Trophoblast cell (in vitro differentiated cells and primary cell): ENCODE measurements around the gene PPP1R7.

Experiments
- DNase-seq, 2 donors: peaks; one replicate each; pipeline ENCODE4 v3.0.0-alpha.2; 2016
- H2AFZ ChIP-seq: 2 replicates; pipeline ENCODE4 v1.6.1; 2013; ENCODE audit warnings: low read length, moderate library complexity, mild to moderate bottlenecking; ENCODE audit not compliant: insufficient read depth, poor library complexity
- H2AK5ac ChIP-seq: 2 replicates; pipeline ENCODE4 v1.6.1; 2013; ENCODE audit warnings: mild to moderate bottlenecking, low read length
- H2BK120ac ChIP-seq: 2 replicates; pipeline ENCODE4 v1.6.1; 2013; ENCODE audit warnings: low read length, mild to moderate bottlenecking, moderate library complexity; ENCODE audit not compliant: insufficient read depth, poor library complexity
- H2BK12ac ChIP-seq: 2 replicates; pipeline ENCODE4 v1.6.1; 2013; ENCODE audit warnings: mild to moderate bottlenecking, low read length, moderate library complexity
- H2BK5ac ChIP-seq: 2 replicates; pipeline ENCODE4 v1.6.1; 2013; ENCODE audit warnings: low read length, low read depth, moderate library complexity, mild to moderate bottlenecking; ENCODE audit not compliant: poor library complexity
- H3K14ac ChIP-seq: 2 replicates; pipeline ENCODE4 v1.6.1; 2013; ENCODE audit warnings: mild to moderate bottlenecking, low read length
- H3K18ac ChIP-seq: 2 replicates; pipeline ENCODE4 v1.6.1; 2013; ENCODE audit warnings: mild to moderate bottlenecking, low read length
- H3K23ac ChIP-seq: 2 replicates; pipeline ENCODE4 v1.6.1; 2013; ENCODE audit warnings: low read length
- H3K27ac ChIP-seq: 2 replicates; pipeline ENCODE4 v1.5.1; 2013; ENCODE audit warnings: low read depth, mild to moderate bottlenecking, inconsistent platforms, low read length, moderate library complexity
- H3K27me3 ChIP-seq: 2 replicates; pipeline ENCODE4 v1.6.1; 2013; ENCODE audit warnings: inconsistent platforms, mild to moderate bottlenecking, low read length, moderate library complexity; ENCODE audit not compliant: insufficient read depth
- H3K36me3 ChIP-seq, 2 experiments: 1 replicate in 1 of 2; 2 replicates in 1 of 2; pipeline ENCODE4 v1.6.1; 2013; ENCODE audit warnings: low read length in 2 of 2, mild to moderate bottlenecking in 2 of 2, moderate library complexity in 1 of 2; ENCODE audit not compliant: insufficient read depth in 2 of 2, control insufficient read depth in 1 of 2
- H3K4ac ChIP-seq: 2 replicates; pipeline ENCODE4 v1.6.1; 2013; ENCODE audit warnings: low read depth, mild to moderate bottlenecking, low read length, moderate library complexity
- H3K4me1 ChIP-seq, 2 experiments: 1 replicate in 1 of 2; 2 replicates in 1 of 2; pipeline ENCODE4 v1.6.1; 2013; ENCODE audit warnings: low read length in 2 of 2, mild to moderate bottlenecking in 2 of 2, moderate library complexity in 1 of 2; ENCODE audit not compliant: insufficient read depth in 2 of 2, control insufficient read depth in 1 of 2
- H3K4me2 ChIP-seq: 2 replicates; pipeline ENCODE4 v1.6.1; 2013; ENCODE audit warnings: inconsistent platforms, mild to moderate bottlenecking, low read length, moderate library complexity
- H3K4me3 ChIP-seq: 2 replicates; pipeline ENCODE4 v1.5.1; 2013; ENCODE audit warnings: mild to moderate bottlenecking, low read depth, low read length, inconsistent platforms
- H3K79me1 ChIP-seq: one replicate; pipeline ENCODE4 v1.6.1; 2013; ENCODE audit warnings: low read length
- H3K79me2 ChIP-seq: 2 replicates; pipeline ENCODE4 v1.6.1; 2013; ENCODE audit warnings: low read length, mild to moderate bottlenecking; ENCODE audit not compliant: control insufficient read depth, insufficient read depth, poor library complexity
- H3K9ac ChIP-seq: 2 replicates; pipeline ENCODE4 v1.6.1; 2013; ENCODE audit warnings: mild to moderate bottlenecking, low read length
- H3K9me3 ChIP-seq: 2 replicates; pipeline ENCODE4 v1.6.1; 2013; ENCODE audit warnings: low read depth, mild to moderate bottlenecking, control low read depth, inconsistent platforms, low read length; ENCODE audit not compliant: insufficient read depth
- H4K12ac ChIP-seq: 2 replicates; pipeline ENCODE4 v1.6.1; 2013; ENCODE audit warnings: low read depth, mild to moderate bottlenecking, low read length, moderate library complexity
- H4K8ac ChIP-seq: 2 replicates; pipeline ENCODE4 v1.6.1; 2013; ENCODE audit warnings: low read depth, mild to moderate bottlenecking, low read length, moderate library complexity
- H4K91ac ChIP-seq: one replicate; pipeline ENCODE4 v1.6.1; 2013; ENCODE audit warnings: low read depth, mild to moderate bottlenecking, low read length, moderate library complexity
- WGBS: extraction: QIAGEN DNeasy Blood & Tissue Kit; methylation state at CpG from one replicate; pipeline ENCODE4 v1.1.7; 2013; ENCODE audit warnings: missing lambda C conversion rate; ENCODE audit not compliant: insufficient read length, insufficient coverage; ENCODE audit errors: extremely low coverage; 5-methylcytosine and 5-hydroxymethylcytosine counted together

Gene PPP1R7

DNA sequence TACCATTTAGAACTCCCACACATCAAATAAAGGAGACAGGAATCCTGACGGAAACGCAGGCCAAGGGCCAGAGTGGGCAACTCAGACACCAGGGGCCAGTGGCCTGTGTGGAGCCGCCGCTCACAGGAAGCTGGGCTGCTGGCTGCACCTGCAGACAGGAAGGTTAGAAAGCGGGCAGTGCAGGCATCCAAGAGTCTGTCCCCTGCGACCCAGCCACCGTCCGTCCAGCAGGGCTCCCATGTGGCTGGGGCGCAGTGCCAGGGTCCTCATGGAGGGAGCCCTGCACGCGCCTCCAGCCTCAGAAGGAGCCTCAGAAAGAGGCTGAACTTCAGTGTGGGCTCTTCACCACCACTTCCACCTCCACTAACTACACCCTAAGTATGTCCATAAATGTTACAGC, 35.7 kb downstream of the PPP1R7 start:
- Histone ChIP-seq H3K14ac (no peak overlapping the region), H4K91ac (no peak overlapping the region), H3K4ac (no peak overlapping the region), H3K4me2 (no peak overlapping the region), H3K9ac (no peak overlapping the region), H2BK5ac (no peak overlapping the region), H3K9me3 (peaks cover 3% of the 10 kb centered on the region), H3K4me1 (peaks cover 0 to 3% of the 10 kb centered on the region in 2 experiments), H3K79me2 (no peaks in the 10 kb centered on the region), H3K27me3 (no peaks in the 10 kb centered on the region), H2BK120ac (no peak overlapping the region), H3K36me3 (peaks cover 10 to 11% of the 10 kb centered on the region in 2 experiments), H3K23ac (no peak overlapping the region), H3K27ac (no peak overlapping the region), H2AK5ac (no peak overlapping the region), H4K12ac (no peak overlapping the region), H3K18ac (no peak overlapping the region), H3K4me3 (no peak overlapping the region), H4K8ac (no peak overlapping the region), H2BK12ac (no peak overlapping the region), H3K79me1 (no peaks in the 10 kb centered on the region), H2AFZ (no peak overlapping the region)
- WGBS, result no CpG with 5 or more reads among the region's 11 CpGs
- no peak for DNase-seq

DNA sequence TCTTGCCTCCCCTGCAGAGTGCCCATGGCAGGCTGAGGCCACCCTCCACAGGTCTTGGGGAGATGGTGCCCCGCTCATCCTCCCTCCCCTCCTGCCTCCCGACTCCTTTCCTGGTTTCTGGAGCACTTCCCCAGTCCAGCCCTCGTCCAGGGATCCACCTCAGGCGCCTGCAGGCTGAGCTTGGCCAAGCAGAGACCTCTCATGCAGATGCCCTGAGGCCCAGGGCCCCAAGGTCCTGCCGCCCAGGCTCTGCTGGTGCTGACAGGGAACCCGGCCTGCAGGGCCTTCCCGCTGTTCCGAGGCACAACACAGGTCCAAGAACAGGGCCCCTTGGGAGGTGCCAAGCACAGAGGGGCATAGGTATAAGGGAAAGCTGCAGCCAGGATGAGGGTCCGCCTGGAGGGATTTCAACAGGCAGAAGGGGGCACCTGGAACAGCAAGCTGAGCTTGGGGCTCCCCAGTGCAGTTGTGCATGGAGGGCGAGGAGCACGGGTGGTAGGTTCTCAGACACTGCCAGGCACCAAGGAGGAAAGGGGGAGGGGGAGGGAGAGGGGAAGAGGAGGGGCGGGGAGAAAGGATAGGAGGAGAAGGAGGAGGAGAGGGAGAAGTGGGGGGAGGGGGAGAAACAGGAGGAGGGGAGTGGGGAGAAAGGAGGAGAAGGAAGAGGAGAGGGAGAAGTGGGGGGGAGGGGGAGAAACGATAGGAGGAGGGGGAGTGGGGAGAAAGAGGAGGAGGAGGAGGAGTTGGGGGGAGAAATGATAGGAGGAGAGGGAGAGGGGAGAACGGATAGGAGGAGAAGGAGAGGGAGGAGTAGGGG, 37.0 kb downstream of the PPP1R7 start:
- Histone ChIP-seq H3K4me3 (no peak overlapping the region), H2AFZ (no peak overlapping the region), H3K4me2 (no peak overlapping the region), H4K12ac (no peak overlapping the region), H2BK120ac (no peak overlapping the region), H3K14ac (no peak overlapping the region), H3K23ac (no peak overlapping the region), H3K36me3 (peaks cover 10% of the 10 kb centered on the region in 2 experiments), H2BK12ac (no peak overlapping the region), H3K27ac (no peak overlapping the region), H3K79me2 (no peaks in the 10 kb centered on the region), H2BK5ac (no peak overlapping the region), H3K79me1 (no peaks in the 10 kb centered on the region), H3K27me3 (no peaks in the 10 kb centered on the region), H4K91ac (no peak overlapping the region), H2AK5ac (no peak overlapping the region), H3K9me3 (peaks cover 3% of the 10 kb centered on the region), H4K8ac (no peak overlapping the region), H3K4ac (no peak overlapping the region), H3K9ac (no peak overlapping the region), H3K4me1 (peaks cover 0 to 3% of the 10 kb centered on the region in 2 experiments), H3K18ac (no peak overlapping the region)
- DNase-seq, result no peak
- 84% methylated on average over 3 of the region's 14 CpGs for WGBS

- H3K79me1 ChIP-seq, result no peaks in the 10 kb centered on the region
- H3K14ac ChIP-seq, result no peak overlapping the region
- no peak overlapping the region for H4K91ac ChIP-seq
- no peak for DNase-seq
- H3K4me1 ChIP-seq, result peaks cover 0 to 3% of the 10 kb centered on the region in 2 experiments
- H3K27me3 ChIP-seq, result no peaks in the 10 kb centered on the region
- no peak overlapping the region for H3K4ac ChIP-seq
- no peak overlapping the region for H2BK12ac ChIP-seq
- H2BK120ac ChIP-seq, result no peak overlapping the region
- peaks cover 4 to 7% of the 10 kb centered on the region in 2 experiments for H3K36me3 ChIP-seq
- no peak overlapping the region for H3K4me3 ChIP-seq
- no CpG with 5 or more reads among the region's 4 CpGs for WGBS
- no peak overlapping the region for H3K4me2 ChIP-seq
- H3K9me3 ChIP-seq, result peaks cover 2% of the 10 kb centered on the region
- H2AFZ ChIP-seq, result no peak overlapping the region
- H3K9ac ChIP-seq, result no peak overlapping the region
- H3K23ac ChIP-seq, result no peak overlapping the region
- no peak overlapping the region for H4K8ac ChIP-seq
- no peak overlapping the region for H3K27ac ChIP-seq
- no peak overlapping the region for H2BK5ac ChIP-seq
- H3K18ac ChIP-seq, result no peak overlapping the region
- H3K79me2 ChIP-seq, result no peaks in the 10 kb centered on the region
- no peak overlapping the region for H2AK5ac ChIP-seq
- H4K12ac ChIP-seq, result no peak overlapping the region
Observed at GRCh38 chr2:241187918-241188234, 37.6 kb downstream of the PPP1R7 start.

GRCh38 chr2:241188361-241189092, 38.3 kb downstream of the PPP1R7 start, which contains the start of gene ANO7:
Gene ANO7, plus strand, starts transcription at chr2:241188677. Its CDS starts 1,387 bp downstream, at chr2:241190064.
- Histone ChIP-seq H3K14ac (no peak within 1 kb of the TSS), H3K79me1 (no peaks in the 10 kb centered on the region), H4K12ac (no peak within 1 kb of the TSS), H3K4me3 (no peak within 1 kb of the TSS), H3K23ac (no peak within 1 kb of the TSS), H3K27me3 (no peaks in the 10 kb centered on the region), H2AFZ (no peak within 1 kb of the TSS), H4K91ac (no peak within 1 kb of the TSS), H3K27ac (no peak within 1 kb of the TSS), H3K36me3 (peaks cover 0 to 2% of the 10 kb centered on the region in 2 experiments), H3K4me2 (no peak within 1 kb of the TSS), H2BK12ac (no peak within 1 kb of the TSS), H3K9me3 (no peaks in the 10 kb centered on the region), H2BK120ac (no peak within 1 kb of the TSS), H3K4ac (no peak within 1 kb of the TSS), H3K79me2 (no peaks in the 10 kb centered on the region), H2BK5ac (no peak within 1 kb of the TSS), H4K8ac (no peak within 1 kb of the TSS), H3K18ac (no peak within 1 kb of the TSS), H2AK5ac (no peak within 1 kb of the TSS), H3K4me1 (peaks cover 0 to 3% of the 10 kb centered on the region in 2 experiments), H3K9ac (no peak within 1 kb of the TSS)
- no CpG with 5 or more reads among the region's 21 CpGs for WGBS
- no peak for DNase-seq
